Measurements from ENCODE around the gene ZNF786. TPM values are rescaled to one million over a fixed set of nuclear protein-coding genes. Genes with fewer than 3 reads are reported as not detected.
"Not testable (repeated sequence)": the region's sequence is repeated elsewhere in the genome, so short reads cannot be mapped to it uniquely, and the experiment has no call there.

The ZNF786 gene
- total RNA-seq, 1 experiment from 2014 or later: 4.2 TPM

DNA sequence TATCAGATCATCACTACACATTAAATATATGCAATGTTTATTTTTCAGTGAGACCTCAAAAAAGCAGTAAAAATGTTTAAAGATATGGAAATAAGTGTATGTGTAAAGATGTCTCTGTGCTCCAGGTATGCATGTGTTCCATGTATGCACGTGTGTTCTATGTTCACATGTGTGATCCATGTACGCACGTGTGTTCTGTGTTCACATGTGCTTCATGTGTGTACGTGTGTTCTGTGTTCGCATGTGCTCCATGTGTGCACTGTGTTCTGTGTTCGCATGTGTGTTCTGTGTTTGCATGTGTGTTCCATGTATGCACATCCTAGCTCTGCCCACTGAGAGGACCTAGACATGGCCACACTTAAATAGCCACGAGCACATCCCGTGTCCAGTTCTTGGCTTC, 46.6 kb downstream of the ZNF786 start:
- H3K4me1 ChIP-seq (ENCODE audit: insufficient read depth, low read length): no peaks in the 10 kb centered on the region
- H2AFZ ChIP-seq (ENCODE audit: low read length): no peak overlapping the region
- TF ChIP-seq, protein P1, sequence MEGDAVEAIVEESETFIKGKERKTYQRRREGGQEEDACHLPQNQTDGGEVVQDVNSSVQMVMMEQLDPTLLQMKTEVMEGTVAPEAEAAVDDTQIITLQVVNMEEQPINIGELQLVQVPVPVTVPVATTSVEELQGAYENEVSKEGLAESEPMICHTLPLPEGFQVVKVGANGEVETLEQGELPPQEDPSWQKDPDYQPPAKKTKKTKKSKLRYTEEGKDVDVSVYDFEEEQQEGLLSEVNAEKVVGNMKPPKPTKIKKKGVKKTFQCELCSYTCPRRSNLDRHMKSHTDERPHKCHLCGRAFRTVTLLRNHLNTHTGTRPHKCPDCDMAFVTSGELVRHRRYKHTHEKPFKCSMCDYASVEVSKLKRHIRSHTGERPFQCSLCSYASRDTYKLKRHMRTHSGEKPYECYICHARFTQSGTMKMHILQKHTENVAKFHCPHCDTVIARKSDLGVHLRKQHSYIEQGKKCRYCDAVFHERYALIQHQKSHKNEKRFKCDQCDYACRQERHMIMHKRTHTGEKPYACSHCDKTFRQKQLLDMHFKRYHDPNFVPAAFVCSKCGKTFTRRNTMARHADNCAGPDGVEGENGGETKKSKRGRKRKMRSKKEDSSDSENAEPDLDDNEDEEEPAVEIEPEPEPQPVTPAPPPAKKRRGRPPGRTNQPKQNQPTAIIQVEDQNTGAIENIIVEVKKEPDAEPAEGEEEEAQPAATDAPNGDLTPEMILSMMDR (conservative IDR thresholded peaks at IDR 0.05; ENCODE audit: low read depth, low read length): no peak
- TF ChIP-seq EZH2 (IDR thresholded peaks at IDR 0.05; ENCODE audit: low read length, unreplicated experiment): no peak
- no peak for TF ChIP-seq EZH2phosphoT487 (IDR thresholded peaks at IDR 0.05; ENCODE audit: borderline replicate concordance, low read length)
- no peaks in the 10 kb centered on the region for H3K9me2 ChIP-seq (replicated peaks; ENCODE audit: low read length)
- H3K79me2 ChIP-seq (ENCODE audit: low read length): no peaks in the 10 kb centered on the region
- H3K27ac ChIP-seq (ENCODE audit: low read length): no peak overlapping the region
- H4K20me1 ChIP-seq (ENCODE audit: low read length): no peaks in the 10 kb centered on the region
- ChIA-PET CTCF (no interaction called here), POLR2A (ENCODE audit: unreplicated experiment) (no interaction called here)
- H3K4me2 ChIP-seq (ENCODE audit: low read length): no peak overlapping the region
- no peak for ATAC-seq
- H3K4me3 ChIP-seq (ENCODE audit: low read length): no peak overlapping the region
- BruUV-seq (replicated peaks): no TSS peak
- intact Hi-C loops (cut with micrococcal nuclease): no loop called here
- no peak for DNase-seq
- H3F3A ChIP-seq (ENCODE audit: low read length, unreplicated experiment): no peaks in the 10 kb centered on the region
- no peaks in the 10 kb centered on the region for H3K36me3 ChIP-seq (ENCODE audit: low read depth, low read length)
- no peaks in the 10 kb centered on the region for H3K9me3 ChIP-seq (ENCODE audit: low read length)
- no peak overlapping the region for H3K9ac ChIP-seq (ENCODE audit: low read length)
- H3K27me3 ChIP-seq (ENCODE audit: low read length): no peaks in the 10 kb centered on the region

DNA sequence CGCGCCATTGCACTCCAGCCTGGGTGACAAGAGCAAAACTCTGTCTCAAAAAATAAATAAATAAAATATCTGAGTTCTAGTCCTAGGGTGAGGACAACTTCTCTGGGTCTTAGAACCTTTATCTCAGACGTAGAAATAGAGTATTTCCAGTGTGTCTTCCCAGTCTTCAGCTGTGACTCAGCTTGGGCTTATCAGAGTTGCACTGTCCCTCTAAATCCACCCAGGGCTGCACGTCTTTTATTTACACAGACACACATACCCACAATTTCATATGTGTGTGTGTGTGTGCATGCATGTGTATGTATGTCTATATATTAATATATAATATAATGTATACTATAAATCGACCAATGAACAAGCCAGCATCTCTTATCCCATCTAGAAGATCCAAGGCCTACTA, 49.2 kb downstream of the ZNF786 start:
- no peaks in the 10 kb centered on the region for H3K36me3 ChIP-seq (ENCODE audit: low read depth, low read length)
- no peaks in the 10 kb centered on the region for H3K9me2 ChIP-seq (replicated peaks; ENCODE audit: low read length)
- no peaks in the 10 kb centered on the region for H3K27me3 ChIP-seq (ENCODE audit: low read length)
- ATAC-seq: no peak
- TF ChIP-seq EZH2phosphoT487 (IDR thresholded peaks at IDR 0.05; ENCODE audit: borderline replicate concordance, low read length): no peak
- no peak for TF ChIP-seq EZH2 (IDR thresholded peaks at IDR 0.05; ENCODE audit: low read length, unreplicated experiment)
- TF ChIP-seq, protein P1 (conservative IDR thresholded peaks at IDR 0.05; ENCODE audit: low read depth, low read length): no peak
- intact Hi-C loops (cut with micrococcal nuclease): no loop called here
- DNase-seq: no peak
- ChIA-PET CTCF (no interaction called here), POLR2A (ENCODE audit: unreplicated experiment) (no interaction called here)
- no peaks in the 10 kb centered on the region for H4K20me1 ChIP-seq (ENCODE audit: low read length)
- H3K79me2 ChIP-seq (ENCODE audit: low read length): no peaks in the 10 kb centered on the region
- H2AFZ ChIP-seq (ENCODE audit: low read length): no peak overlapping the region
- no peak overlapping the region for H3K9ac ChIP-seq (ENCODE audit: low read length)
- H3K4me1 ChIP-seq (ENCODE audit: insufficient read depth, low read length): no peaks in the 10 kb centered on the region
- H3K27ac ChIP-seq (ENCODE audit: low read length): no peak overlapping the region
- H3K4me3 ChIP-seq (ENCODE audit: low read length): no peak overlapping the region
- H3K9me3 ChIP-seq (ENCODE audit: low read length): no peaks in the 10 kb centered on the region
- no peaks in the 10 kb centered on the region for H3F3A ChIP-seq (ENCODE audit: low read length, unreplicated experiment)
- BruUV-seq (replicated peaks): no TSS peak
- no peak overlapping the region for H3K4me2 ChIP-seq (ENCODE audit: low read length)

DNA sequence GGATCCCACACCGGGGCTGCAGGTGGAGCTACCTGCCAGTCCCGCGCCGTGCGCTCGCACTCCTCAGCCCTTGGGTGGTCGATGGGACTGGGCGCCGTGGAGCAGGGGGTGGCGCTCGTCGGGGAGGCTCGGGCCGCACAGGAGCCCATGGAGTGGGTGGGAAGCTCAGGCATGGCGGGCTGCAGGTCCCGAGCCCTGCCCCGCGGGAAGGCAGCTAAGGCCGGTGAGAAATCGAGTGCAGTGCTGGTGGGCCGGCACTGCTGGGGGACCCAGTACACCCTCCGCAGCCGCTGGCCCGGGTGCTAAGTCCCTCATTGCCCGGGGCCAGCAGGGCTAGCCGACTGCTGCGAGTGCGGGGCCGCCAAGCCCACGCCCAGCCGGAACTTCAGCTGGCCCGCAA, 51.9 kb downstream of the ZNF786 start:
- H4K20me1 ChIP-seq (ENCODE audit: low read length); H3F3A ChIP-seq (ENCODE audit: low read length, unreplicated experiment); H2AFZ ChIP-seq (ENCODE audit: low read length); CTCF ChIA-PET; H3K4me3 ChIP-seq (ENCODE audit: low read length); BruUV-seq (replicated peaks); ATAC-seq; DNase-seq; POLR2A ChIA-PET (ENCODE audit: unreplicated experiment); H3K79me2 ChIP-seq (ENCODE audit: low read length); H3K4me1 ChIP-seq (ENCODE audit: insufficient read depth, low read length); intact Hi-C loops (cut with micrococcal nuclease); H3K27me3 ChIP-seq (ENCODE audit: low read length); H3K9me3 ChIP-seq (ENCODE audit: low read length); H3K9ac ChIP-seq (ENCODE audit: low read length); H3K9me2 ChIP-seq (replicated peaks; ENCODE audit: low read length); H3K36me3 ChIP-seq (ENCODE audit: low read depth, low read length); H3K4me2 ChIP-seq (ENCODE audit: low read length); H3K27ac ChIP-seq (ENCODE audit: low read length): not testable (repeated sequence)
